ENCODE measurements around the gene AEBP2.
"Not testable (repeated sequence)": the region's sequence is repeated elsewhere in the genome, so short reads cannot be mapped to it uniquely, and the experiment has no call there.

The AEBP2 gene

GRCh38 chr12:19458733-19459132, 19.4 kb downstream of the AEBP2 start:
- DNase-seq = no peak

DNA sequence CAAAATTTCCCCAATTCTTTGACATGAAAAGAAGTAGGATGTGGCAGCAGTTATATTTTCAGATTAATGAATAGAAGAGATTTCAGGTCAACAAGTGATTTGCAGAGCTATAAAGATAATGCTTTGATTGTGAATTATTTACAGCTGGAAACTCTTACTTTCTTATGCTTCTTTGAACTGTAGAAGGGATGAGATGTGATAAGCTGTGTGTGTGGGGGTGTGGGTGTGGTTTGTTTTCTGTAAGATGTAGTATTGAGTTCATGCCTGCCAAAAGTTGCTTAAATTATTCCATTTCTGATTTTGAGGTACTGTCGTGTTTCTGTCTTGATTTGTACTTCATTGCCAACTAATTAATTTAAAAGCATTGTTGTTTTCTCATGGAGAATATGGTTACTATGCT, 22.7 kb downstream of the AEBP2 start:
- DNase-seq = no peak

- no peak for DNase-seq
Observed at GRCh38 chr12:19462406-19462805, 23.1 kb downstream of the AEBP2 start.

- no peak for DNase-seq
Observed at GRCh38 chr12:19464192-19464580, 24.9 kb downstream of the AEBP2 start.

DNA sequence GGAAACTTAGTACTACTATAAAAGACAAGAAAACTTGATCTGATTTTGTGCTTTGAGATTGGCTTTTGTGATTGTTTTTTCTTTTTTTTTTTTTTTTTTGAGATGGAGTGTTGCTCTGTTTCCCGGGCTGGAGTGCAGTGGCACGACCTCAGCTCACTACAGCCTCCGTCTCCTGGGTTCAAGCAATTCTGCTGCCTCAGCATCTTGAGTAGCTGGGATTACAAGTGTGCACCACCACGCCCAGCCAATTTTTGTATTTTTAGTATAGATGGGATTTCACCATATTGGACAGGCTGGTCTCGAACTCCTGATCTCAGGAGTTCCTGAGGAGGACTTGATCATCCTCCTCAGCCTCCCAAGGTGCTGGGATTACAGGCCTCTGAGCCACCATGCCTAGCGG, 26.4 kb downstream of the AEBP2 start:
- no peak for DNase-seq

GRCh38 chr12:19474147-19474546, 34.9 kb downstream of the AEBP2 start:
- DNase-seq = no peak

- DNase-seq = not testable (repeated sequence)
Observed at GRCh38 chr12:19475884-19476505, 36.7 kb downstream of the AEBP2 start.

- DNase-seq = no peak
Observed at GRCh38 chr12:19477071-19477470, 37.8 kb downstream of the AEBP2 start.

GRCh38 chr12:19480459-19480858, 41.2 kb downstream of the AEBP2 start:
- no peak for DNase-seq

DNA sequence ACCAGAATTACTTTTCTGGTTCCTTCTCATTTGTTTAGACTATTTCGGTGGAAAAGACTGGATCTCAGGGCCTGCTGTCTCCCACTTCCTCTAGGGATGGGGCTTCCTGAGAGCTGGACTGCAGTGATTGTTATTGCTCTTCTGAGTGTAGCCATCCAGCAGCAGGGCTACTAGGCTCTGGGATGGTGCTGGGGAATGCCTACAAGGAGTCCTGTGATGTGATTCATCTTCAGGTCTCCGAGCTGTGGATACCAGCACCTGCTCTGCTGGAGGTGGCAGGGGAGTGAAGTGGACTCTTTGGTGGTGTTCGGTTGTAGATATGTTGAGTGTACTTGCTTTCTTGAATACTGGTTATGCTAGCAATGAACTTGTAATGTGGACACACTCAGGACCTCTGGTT, 42.7 kb downstream of the AEBP2 start:
- no peak for DNase-seq

GRCh38 chr12:19482551-19483109, 43.3 kb downstream of the AEBP2 start:
- DNase-seq = peak; percentile 65

GRCh38 chr12:19483727-19484126, 44.4 kb downstream of the AEBP2 start:
- DNase-seq = peak; percentile 1

GRCh38 chr12:19484738-19485137, 45.4 kb downstream of the AEBP2 start:
- DNase-seq = peak; percentile 14

- no peak for DNase-seq
Observed at GRCh38 chr12:19485240-19485639, 45.9 kb downstream of the AEBP2 start.

DNA sequence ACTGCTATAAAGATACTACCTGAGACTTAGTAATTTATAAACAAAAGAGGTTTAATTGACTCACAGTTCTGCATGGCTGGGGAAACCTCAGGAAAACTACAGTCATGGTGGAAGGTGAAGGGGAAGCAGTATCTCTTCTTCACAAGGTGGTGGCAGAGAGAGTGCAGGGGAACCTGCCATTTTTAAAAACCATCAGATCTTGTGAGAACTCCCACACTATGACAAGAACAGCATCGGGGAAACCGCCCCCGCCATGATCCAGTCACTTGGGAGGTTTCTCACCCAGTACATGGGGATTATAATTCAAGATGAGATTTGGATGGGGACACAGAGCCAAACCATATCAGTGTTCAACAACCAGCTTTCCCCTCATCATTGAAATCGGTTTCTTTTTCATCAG, 49.9 kb downstream of the AEBP2 start:
- no peak for DNase-seq

GRCh38 chr12:19490908-19491307, 51.6 kb downstream of the AEBP2 start:
- no peak for DNase-seq

- DNase-seq = no peak
Observed at GRCh38 chr12:19491863-19492262, 52.6 kb downstream of the AEBP2 start.

- no peak for DNase-seq
Observed at GRCh38 chr12:19496219-19496878, 57.1 kb downstream of the AEBP2 start.

DNA sequence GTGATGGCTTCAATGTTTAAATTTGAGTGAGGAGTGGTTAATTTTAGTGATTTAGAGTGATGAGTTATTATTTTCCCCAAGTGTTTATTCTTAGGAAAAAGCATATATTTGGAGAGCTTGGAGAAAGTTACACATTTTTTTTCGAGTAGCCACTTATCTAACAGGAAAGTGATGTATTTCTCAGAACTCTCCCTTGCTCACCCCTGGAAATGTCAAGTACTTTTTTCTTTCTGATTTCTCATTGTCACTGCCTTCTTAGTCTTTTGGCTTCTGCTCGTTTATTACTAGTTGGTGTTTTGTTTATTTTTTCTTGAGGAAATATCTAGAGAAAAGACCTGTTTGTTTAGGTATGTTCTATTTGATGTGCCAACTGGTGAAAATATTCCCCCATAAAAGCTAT, 58.8 kb downstream of the AEBP2 start:
- DNase-seq = no peak

GRCh38 chr12:19499030-19499429, 59.7 kb downstream of the AEBP2 start:
- no peak for DNase-seq

DNA sequence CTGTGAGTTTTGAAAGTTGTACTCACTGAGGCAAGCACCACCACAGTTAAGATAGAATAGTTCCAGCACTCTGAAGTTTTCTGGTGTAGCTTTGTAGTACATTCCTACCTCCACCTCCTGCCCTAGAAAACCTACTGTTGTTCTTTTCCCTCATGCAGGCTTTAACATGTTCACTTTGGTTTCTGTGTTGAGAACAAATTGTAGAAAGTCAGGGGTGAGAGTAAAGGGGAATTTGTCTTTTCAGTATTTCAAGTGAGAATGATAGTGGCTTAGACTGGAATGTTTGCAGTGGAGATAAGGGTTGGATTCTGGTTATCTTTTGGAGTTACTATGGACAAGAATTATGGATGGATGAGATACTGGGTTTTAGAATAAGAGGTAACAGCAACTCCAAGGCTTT, 67.2 kb downstream of the AEBP2 start:
- DNase-seq = no peak

GRCh38 chr12:19507823-19508222, 68.5 kb downstream of the AEBP2 start:
- no peak for DNase-seq

GRCh38 chr12:19510461-19510860, 71.2 kb downstream of the AEBP2 start:
- no peak for DNase-seq

- no peak for DNase-seq
Observed at GRCh38 chr12:19515179-19515578, 75.9 kb downstream of the AEBP2 start.

DNA sequence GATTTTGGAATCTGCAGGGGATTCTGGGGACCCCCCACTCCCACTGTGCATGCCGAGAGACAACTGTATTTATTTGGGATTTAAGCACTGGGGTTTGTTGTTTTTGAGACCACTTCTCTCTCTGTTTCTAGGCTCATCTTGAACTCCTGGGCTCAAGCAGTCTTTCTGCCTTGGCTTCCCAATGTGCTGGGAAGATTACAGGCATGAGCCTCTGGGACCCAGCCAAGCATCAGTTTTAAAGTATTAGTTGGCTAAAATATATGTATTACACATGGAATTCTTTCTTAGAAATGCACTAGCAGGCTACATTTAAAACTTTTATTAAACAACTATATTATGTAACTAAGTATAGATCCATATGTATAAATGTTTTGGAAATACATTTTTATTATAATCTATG, 78.3 kb downstream of the AEBP2 start:
- no peak for DNase-seq

All from suppressor macrophage treated with lipopolysaccharide for 4 hours (primary cell).